ENCODE data around the gene GNG13. TPM values are rescaled to one million over a fixed set of nuclear protein-coding genes. Genes with fewer than 3 reads are reported as not detected.

The GNG13 gene
- total RNA-seq, 6 experiments from 2014 or later = not detected

GRCh38 chr16:804193-805048, 3.9 kb upstream of the GNG13 start:
- ATAC-seq = no peak
- peaks cover 0 to 5% (median 0%) of the 10 kb centered on the region in 4 donors for H3K4me1 ChIP-seq
- no peaks in the 10 kb centered on the region for H3K27me3 ChIP-seq
- no peaks in the 10 kb centered on the region for H3K36me3 ChIP-seq
- no peak overlapping the region for H3K27ac ChIP-seq
- no peak for DNase-seq
- H3K4me3 ChIP-seq = no peak overlapping the region
- TF ChIP-seq POLR2A (IDR thresholded peaks at IDR 0.05) (no peak), CTCF (IDR thresholded peaks at IDR 0.05) (no peak)
- H3K9me3 ChIP-seq = no peaks in the 10 kb centered on the region
- 56% methylated on average over 15 of the region's 33 CpGs for WGBS (ENCODE audit: insufficient coverage, low coverage, low lambda C conversion rate, missing lambda C conversion rate)
- intact Hi-C loops (cut with DNase I) = no loop called here

- no peak overlapping the region for H3K27ac ChIP-seq
- DNase-seq = no peak
- no peak overlapping the region for H3K4me3 ChIP-seq
- H3K4me1 ChIP-seq = peaks cover 0 to 5% (median 0%) of the 10 kb centered on the region in 4 donors
- no peak for ATAC-seq
- H3K36me3 ChIP-seq = no peaks in the 10 kb centered on the region
- intact Hi-C loops (cut with DNase I) = no loop called here
- H3K27me3 ChIP-seq = no peaks in the 10 kb centered on the region
- no peak for TF ChIP-seq CTCF (IDR thresholded peaks at IDR 0.05)
- TF ChIP-seq POLR2A (IDR thresholded peaks at IDR 0.05) = no peak
- H3K9me3 ChIP-seq = no peaks in the 10 kb centered on the region
- 39% methylated on average over 8 of the region's 8 CpGs for WGBS (ENCODE audit: insufficient coverage, low coverage, low lambda C conversion rate, missing lambda C conversion rate)
Observed at GRCh38 chr16:803754-804080, 3.2 kb upstream of the GNG13 start.

- WGBS (ENCODE audit: insufficient coverage, low coverage, low lambda C conversion rate, missing lambda C conversion rate) = 50% methylated on average over 3 of the region's 33 CpGs
- DNase-seq = no peak
Observed at GRCh38 chr16:802914-803753, 2.6 kb upstream of the GNG13 start.

GRCh38 chr16:802461-802860, 1.9 kb upstream of the GNG13 start:
- TF ChIP-seq CTCF (IDR thresholded peaks at IDR 0.05) (no peak), POLR2A (IDR thresholded peaks at IDR 0.05) (no peak)
- no peaks in the 10 kb centered on the region for H3K4me1 ChIP-seq
- ATAC-seq = no peak
- no peak overlapping the region for H3K27ac ChIP-seq
- H3K36me3 ChIP-seq = no peaks in the 10 kb centered on the region
- no peaks in the 10 kb centered on the region for H3K27me3 ChIP-seq
- H3K4me3 ChIP-seq = no peak overlapping the region
- DNase-seq = no peak
- intact Hi-C loops (cut with DNase I) = no loop called here
- no peaks in the 10 kb centered on the region for H3K9me3 ChIP-seq
- WGBS (ENCODE audit: insufficient coverage, low coverage, low lambda C conversion rate, missing lambda C conversion rate) = 25% methylated on average over 1 of the region's 7 CpGs

More at GRCh38 chr16:802914-803753, 2.6 kb upstream of the GNG13 start:
- Histone ChIP-seq H3K4me3 (no peak overlapping the region), H3K4me1 (peaks cover 0 to 3% (median 0%) of the 10 kb centered on the region in 4 donors), H3K9me3 (no peaks in the 10 kb centered on the region), H3K27ac (no peak overlapping the region), H3K36me3 (no peaks in the 10 kb centered on the region), H3K27me3 (no peaks in the 10 kb centered on the region)
- intact Hi-C loops (cut with DNase I) = no loop called here
- no peak for ATAC-seq
- no peak for TF ChIP-seq POLR2A (IDR thresholded peaks at IDR 0.05)
- TF ChIP-seq CTCF (IDR thresholded peaks at IDR 0.05) = no peak

Measured in right lobe of liver (tissue), 6 donors.